Activated T-cell treated with anti-CD3 and anti-CD28 coated beads for 1 hour (primary cell): Measurements from ENCODE around the gene LGI1.

ENCODE experiments used
- DNase-seq: peaks from one replicate; pipeline ENCODE4 v3.0.0-alpha.2; 2020; ENCODE audit warnings: low read depth

The LGI1 gene

DNA sequence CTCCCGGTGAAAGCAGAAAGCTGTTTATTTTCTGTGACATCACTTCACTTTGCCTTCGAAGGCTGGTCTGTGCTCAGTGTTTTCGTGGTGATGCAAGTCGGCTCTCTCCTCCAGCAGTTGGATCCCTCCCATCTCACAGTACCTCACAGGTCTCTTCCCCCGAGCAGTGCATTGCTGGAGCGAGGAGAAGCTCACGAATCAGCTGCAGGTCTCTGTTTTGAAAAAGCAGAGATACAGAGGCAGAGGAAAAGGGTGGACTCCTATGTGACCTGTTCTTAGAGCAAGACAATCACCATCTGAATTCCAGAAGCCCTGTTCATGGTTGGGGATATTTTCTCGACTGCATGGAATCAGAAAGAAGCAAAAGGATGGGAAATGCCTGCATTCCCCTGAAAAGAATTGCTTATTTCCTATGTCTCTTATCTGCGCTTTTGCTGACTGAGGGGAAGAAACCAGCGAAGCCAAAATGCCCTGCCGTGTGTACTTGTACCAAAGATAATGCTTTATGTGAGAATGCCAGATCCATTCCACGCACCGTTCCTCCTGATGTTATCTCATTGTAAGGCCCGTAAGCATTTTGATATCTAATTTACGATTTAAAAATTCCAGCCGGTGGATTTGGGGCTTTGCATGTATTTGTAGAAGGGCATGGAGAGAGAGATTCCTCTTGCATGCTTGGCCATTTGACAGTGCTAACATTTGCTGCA lies at the start of gene LGI1:
Gene LGI1, plus strand, starts transcription at position 136 of the 707 bp plus-strand sequence. Its CDS starts 209 bp downstream, at position 345.
- no peak for DNase-seq

DNA sequence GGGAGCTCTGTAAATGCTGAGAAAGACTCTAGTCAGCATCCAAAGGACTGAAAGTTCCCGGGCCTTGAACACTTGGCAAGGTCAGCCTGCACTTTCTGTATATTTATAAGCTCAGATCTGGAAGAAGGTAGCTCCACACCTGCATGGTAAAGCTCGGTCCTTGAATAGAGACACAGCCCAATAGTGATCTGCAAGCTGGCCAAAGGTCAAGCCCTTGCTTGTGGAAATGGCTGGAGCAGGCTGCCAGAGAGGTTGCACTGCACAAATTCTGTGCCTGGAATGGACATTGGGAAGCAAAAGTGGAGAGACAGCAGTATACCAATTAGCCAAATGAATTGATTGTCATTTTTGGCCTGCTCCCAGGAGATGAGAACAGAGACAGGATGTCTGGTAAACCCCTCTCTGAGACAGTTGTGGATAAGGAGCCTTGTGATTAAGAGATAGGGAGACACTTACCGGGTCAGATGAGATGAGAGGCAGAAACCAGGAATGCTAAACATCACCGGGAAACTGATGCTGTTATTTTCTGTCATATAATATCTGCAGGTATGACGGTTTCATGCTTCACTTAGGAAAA lies 47.3 kb upstream of the LGI1 start:
- DNase-seq = no peak

DNA sequence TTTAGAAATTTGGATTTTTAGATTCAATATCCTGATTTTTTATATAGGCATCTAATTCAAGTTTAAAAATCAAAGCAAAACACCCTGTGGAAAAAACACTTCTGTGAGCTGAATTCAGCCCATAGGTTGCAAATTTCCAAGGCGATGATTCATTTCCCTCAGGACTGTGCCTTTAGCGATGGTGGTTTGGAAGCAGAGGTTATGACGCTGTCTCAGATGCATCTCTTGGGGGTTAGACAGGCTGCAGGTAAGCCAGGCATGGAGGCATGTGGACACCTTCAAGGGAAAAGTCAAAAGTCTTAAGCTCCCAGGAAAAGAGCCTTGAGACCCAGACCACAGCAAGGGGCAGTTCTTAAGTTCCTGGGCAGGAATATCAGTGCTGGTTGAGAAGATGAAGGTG lies 45.8 kb upstream of the LGI1 start:
- no peak for DNase-seq

DNA sequence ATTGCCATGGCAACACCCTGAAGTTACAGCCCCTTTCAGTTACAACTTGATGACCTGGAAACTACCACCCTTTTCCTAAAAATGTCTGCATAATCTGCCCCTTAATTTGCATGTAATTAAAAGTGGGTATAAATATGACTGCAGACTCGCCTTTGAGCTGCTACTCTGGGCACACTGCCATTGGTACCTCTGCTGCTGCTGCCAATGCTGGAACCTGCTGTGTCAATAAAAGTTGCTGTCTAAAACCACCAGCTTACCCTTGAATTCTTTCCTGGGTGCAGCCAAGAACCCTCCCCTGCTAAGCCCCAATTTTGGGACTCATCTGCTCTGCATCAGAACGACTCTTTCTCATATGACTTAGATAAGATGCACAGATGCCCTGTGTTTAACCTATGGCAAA lies 45.1 kb upstream of the LGI1 start:
- DNase-seq = no peak

DNA sequence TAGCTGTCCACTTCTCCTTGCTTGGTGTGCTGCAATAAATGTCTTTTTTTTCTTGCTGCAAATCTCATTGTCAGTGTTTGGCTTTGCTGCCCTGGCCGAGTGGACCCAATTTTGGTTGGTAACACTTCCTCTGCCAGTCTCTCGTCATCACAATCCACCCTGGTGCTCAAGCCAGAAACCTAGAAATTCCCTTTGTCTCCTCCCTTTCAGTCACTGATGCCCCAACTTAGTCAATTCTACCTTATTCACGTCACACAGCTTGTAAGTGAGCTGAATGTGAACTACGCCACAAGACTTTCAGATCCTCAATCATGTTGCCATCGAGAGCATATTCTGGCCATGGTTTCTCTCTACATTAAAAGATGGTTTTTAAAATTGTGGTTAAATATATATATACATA lies 42.4 kb upstream of the LGI1 start:
- DNase-seq = no peak

DNA sequence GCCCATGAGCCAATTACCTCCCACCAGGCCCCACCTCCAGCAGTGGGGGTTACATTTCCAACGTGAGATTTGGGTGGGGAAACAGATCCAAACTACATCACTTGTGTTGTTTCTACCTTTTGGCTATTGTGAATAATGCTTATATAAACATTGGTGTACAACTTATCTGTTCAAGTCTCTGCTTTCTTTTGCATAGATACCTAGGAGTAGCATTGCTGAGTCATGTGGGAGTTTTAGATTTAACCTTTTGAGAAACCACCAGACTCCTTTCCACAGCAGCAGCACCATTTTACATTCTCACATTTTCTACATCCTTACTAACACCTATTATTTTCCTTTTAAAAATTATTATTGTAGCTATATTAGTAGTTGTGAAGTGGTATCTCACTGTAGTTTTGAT lies 41.0 kb upstream of the LGI1 start:
- no peak for DNase-seq

DNA sequence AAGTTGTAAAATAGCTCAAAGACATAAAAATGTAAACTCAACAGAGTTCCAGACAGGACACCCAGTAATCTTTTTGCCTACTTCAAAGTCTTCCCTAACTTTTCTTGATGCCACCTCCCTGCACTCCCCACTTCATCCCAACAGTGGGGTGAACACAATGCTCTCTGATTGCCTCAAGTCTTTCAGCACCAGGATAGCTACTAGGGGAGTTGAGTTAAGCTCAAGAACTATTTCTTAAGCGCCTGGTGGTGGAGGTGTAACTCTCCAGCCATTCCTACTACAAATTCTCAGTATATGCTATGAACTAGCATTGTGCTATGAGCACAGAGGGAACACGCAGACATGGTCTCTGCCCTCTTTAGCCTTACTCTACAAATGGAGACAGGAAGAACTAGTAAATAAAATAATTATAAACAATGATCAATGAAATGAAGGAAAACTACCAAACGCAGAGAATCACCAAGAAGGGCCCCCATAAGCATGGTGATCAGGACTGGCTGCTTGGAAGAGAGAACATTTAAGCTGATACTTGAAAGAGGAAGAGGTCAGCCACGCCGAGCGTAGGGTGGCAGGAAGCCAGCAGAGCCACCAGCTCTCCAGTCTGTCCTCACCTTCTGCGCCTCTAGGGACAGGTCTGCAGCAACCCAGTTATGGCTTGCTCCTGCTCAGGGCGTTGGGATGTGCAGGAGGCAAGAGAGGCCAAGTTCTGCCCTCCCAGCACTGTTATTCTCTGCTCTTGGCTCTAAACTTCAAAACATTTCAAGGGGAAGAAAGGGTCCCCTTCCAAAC lies 38.6 kb upstream of the LGI1 start:
- no peak for DNase-seq

DNA sequence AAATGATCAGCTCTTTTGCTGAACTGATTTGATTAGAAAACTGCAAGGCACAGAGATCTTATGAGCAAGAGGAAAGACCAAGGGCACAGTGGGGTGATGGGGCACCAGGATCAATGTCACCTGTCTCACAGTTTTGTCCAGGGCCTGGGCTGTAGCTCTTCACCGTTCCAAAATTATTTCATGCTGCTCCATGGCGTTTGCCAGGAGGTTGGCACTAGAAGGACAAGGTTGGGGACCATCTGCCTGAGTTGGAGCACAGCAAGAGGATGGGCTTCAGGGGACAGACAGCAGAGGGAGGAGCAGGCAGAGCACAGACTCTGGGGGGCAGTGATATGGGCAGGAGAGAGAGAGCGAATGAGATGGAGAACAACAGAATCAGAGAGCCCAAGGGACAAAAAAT lies 37.8 kb upstream of the LGI1 start:
- no peak for DNase-seq

DNA sequence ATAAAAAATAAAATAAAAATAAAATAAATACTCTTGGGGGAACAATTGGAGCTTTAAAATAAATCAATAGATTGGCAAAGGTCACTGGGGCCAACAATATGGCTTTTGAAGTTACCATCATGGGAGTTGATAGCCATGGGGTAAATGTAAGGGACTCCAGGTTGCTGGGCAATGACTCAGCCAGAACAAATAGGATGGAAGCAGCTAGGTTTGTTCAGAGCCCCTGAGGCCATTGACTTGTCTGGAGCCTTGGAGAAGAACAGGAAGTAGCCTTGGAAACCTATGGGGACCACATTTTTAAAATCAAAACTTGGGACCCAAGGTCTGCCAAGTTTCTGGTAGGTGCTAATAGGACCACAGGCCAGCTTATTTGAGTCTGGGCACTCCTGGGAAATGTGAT lies 35.2 kb upstream of the LGI1 start:
- no peak for DNase-seq

DNA sequence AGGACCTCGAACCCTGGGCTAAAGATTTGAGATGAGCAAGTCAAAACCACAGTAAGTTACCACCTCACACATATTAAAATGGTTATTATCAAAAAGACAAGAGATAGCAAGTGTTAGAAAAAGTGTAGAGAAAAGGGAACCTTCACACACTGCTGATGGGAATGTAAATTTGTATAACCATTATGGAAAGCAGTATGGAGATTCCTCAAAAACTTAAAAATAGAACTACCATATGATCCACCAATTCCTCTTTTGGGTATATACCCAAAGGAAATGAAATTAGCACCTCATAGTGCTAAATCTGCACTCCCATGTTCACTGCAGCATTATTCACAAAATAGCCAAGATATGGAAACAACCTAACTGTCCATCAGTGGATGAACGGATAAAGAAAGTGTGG lies 34.6 kb upstream of the LGI1 start:
- DNase-seq = no peak

DNA sequence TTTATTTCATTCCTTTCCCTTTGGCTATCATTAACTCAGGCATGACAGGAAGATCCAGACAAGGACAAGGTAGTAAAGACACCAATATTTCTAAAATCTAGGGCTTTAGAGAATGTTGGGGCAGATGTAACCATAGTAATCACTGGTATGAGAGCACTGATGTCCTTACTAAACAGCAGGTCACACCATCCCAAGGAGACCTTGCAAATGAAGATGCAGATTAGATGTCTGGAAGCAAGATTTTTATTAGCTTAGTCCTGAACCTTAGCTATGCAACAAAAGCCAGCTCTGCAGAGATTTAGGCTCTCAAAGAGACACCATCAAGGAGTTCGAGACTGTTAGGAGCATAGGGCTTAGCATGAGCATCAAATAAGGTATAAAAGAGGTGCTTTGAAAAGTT lies 31.7 kb upstream of the LGI1 start:
- no peak for DNase-seq

DNA sequence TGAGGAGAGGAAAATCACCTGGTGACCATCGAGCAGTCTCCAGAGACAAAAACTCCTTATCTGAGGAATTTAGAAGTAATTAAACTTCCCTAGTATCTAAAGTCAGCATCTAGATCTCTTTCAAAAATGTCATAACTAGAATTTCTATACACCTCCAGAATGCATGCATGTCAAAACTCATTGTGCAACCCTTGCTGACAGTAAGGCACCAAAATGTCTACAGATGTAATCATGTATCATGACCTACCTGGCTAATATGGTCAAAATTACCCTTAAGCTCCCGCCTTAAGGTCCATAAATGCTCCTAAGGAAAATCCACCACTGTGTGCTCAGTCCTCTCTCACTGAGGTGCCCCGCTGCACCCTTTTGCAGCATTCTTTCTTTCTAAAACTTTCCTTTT lies 16.4 kb upstream of the LGI1 start:
- no peak for DNase-seq

DNA sequence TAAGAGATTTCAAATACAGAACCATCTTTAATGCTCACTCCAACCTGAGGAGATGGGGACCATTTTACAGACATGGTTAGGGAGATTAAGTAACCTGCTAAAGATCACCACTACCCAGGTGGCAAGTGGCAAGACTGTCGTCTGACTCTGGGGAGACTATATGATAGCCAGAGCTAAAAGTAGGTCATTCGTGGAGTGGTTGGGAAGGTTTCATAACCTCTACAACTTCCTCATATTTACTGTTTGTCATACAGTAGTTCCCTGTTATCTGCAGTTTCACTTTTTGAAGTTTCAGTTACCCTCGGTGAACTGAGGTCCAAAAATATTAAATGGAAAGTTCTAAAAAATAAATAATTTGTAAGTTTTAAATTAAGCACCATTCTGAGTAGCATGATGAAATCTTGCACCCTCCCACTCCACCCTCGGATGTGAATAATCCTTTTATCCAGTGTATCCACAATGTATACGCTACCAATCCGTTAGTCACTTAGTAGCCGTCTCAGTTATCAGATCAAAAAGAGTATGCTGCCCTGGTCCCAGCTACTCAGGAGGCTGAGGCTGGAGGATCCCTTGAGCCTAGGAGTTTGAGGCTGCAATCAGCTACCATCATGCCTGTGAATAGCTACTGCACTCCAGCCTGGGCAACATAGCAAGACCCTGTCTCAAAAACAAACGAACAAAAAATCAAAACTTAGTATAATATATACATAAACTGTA lies 14.9 kb upstream of the LGI1 start:
- no peak for DNase-seq

DNA sequence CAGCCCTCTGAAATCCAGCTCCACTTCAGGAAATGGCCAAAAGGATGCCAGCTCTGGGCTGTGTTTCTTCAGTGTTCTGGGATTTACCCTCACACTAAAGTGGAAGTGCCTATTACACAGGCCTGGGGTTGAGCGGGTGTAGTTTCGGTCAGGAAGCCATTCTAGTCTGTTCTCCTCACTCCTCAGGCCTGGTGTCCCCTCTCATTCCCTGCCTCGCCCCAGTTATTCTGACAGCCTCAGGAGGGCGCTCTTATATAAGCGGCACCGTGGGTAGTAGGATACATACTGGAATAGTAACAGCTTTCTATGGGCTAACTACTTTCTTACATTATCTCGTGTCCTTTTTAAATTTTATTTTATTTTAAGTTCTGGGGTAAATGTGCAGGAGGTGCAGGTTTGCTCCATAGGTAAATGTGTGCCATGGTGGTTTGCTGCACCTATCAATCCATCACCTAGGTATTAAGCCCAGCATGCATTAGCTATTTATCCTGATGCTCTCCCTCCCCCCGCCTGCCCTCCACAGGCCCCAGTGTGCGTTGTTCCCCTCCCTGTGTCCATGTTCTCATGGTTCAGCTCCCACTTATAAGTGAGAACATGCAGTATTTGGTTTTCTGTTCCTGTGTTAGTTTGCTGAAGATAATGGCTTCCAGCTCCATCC lies 12.2 kb upstream of the LGI1 start:
- no peak for DNase-seq

DNA sequence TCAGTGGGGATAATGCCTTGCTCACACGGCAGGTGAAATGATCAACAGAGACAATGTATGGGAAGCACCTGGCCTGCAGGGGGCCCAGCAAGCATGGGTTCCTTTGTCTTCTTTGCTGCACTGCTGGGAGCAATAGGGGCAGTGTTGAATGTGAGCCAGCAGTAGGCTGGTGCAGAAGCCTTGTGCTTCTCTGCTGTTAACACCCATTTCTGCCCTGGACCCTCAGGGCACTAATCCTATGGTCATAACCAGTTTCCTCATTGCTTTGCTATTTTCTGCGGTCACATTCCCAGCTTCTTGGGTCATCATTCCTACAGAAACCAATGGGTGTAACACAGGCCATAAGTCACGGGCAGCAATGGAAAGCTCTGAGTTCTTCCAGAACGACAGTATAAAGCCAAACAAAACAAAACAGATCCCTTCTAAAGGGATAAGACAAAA lies 10.9 kb upstream of the LGI1 start:
- no peak for DNase-seq

DNA sequence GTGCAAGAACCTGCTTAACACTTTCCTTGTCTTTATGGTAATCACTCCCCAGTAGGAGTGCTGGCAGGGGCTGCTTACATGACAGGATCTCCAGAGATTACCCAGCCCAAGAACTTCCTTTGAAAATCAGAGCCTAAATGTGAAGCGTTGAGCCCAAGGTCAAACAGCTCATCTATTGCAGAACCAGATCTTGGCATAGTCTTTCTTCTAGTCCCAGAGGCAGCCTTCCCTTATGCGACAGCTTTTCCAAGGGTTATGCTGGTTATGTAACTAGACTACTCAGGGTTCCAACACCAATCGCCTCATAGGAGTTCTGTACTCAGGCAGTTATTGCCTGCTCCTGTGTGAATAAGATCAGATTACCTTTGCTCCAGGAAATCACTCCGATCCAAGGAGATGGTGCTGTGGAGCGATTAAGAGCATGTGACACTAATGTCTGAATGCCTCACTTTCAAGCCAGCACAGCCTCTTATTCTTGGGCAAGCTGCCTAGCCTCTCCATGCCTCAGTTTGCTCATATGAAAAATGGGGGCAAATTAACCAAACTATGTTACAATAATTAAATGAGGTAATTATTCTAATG lies 8.4 kb upstream of the LGI1 start:
- no peak for DNase-seq

DNA sequence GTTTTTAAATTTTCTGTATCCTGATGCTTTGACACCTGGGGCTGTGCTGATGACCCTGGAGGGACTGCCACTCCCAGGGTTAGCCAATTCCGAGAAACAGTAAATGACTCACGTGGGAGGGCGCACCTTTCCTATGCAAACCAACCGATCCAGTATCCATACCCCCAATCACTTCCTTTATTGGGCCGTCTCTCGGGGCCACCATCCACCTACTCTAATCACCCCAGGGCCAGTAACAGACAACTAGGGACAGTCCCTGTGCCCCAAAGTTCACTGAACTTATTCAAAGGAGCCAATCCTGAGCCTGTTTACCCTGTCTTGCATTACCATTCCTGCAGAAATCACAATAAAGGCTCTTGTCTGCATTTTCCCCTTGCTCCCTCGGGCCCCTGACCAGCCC lies 6.6 kb upstream of the LGI1 start:
- DNase-seq = no peak

DNA sequence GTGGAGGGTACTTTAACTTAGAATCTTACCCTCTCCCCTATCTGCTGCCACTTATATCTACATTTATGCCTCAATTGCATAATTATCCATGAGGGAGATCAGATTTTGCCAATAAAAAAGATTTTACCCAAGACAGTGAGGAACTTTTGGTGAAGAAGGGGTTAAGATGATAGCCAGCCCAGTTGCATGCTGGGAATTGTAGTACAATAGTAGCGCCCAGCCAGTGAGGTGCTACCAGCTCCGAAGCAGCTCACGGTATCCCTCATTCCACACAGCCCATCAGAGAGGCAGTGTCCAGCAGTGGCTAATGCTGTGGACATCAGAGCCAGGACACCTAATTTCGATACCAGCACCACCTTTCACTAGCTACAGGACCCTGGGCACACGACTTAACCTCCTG lies 5.9 kb upstream of the LGI1 start:
- DNase-seq = no peak

DNA sequence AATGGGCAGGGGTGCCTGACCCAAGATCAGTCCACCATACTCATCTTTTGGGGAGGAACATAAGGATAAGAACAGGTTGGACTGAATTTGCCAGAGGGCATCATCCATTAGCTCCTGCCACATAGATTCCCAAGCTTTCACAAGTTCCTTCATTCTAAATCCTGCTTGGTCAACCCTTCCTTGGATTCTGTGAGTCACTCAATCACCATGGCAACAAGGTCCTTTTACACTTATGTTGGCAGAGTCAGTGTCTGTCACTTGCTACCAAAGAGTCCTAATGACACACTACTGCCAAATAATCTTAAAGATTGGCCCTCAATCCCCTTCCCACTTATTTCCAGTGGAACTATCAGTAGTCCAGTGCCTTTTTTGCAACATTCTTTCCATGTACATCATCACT lies 5.0 kb upstream of the LGI1 start:
- DNase-seq = no peak

DNA sequence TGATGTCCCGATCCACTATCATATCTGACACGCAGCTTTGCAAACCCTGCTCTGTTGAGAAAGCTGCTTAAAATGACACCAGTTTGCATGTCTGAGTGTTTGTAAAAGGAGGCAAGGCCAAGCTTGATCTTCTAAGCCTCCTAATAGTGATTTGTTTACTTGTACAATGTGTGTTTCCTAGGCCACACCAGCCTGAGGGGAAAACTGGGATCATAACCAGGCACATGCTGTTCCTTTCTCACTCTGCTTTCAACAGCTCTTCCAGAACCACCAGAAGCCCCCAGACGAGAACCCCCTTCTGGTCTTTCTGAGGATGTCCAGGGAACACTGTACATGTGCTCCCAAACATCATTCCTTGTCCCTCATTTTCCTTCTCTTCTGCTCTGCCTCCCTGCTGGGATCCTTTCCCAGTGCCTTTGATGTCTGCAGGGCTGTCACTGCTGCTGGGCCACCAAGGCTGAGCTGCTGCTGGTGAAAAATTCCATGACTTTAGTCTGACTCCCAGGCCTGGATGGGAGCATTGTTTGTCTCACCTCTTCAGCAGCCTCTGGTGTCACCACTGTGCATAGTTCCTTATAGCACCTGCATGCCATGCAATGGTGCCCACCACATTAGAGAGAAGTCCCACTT lies 4.0 kb upstream of the LGI1 start:
- DNase-seq = no peak

DNA sequence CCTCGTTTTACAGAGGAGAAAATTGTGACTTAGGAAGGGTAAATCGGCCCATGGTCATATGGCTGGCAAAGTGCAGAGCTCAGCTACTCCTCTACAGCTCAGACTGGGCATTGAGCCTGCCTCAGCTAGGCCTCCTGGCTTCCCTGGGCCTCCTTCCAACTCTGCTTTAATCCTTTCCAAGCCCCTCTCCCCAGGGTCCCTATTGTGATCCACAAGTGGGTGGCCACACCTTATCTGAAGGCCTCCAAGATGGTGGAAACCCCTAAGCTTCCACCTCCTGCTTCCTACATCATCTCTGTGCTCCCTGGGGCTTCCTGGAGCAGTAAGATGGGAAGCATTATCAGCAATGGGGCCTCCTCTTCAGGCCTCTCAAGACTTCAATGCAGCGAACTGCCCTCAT lies 3.0 kb upstream of the LGI1 start:
- no peak for DNase-seq
